Heart left ventricle (tissue), 16 donors: Measurements from ENCODE around the gene PADI1. TPM values are rescaled to one million over a fixed set of nuclear protein-coding genes. Genes with fewer than 3 reads are reported as not detected.

Experiments used
- ATAC-seq, 4 donors: fragments of 200-7000 bp; cut with Tn5 transposase; one replicate each; pipeline ENCODE4 v1.9.1; 2020 to 2022; ENCODE audit warnings: moderate library complexity in 4 of 4, mild to moderate bottlenecking in 3 of 4, moderate number of reproducible peaks in 1 of 4
- DNase-seq, 5 donors: peaks; one replicate each; pipeline ENCODE4 v3.0.0-alpha.2; 2020
- H3K27ac ChIP-seq, 12 donors: fragments of 200-600 bp; sonication (generic) in 4 of 12; one replicate each; pipeline versions ENCODE4 v1.5.0 to v1.8.0; 2016 to 2022; ENCODE audit warnings: mild to moderate bottlenecking in 2 of 12
- H3K27me3 ChIP-seq, 9 donors: fragments of 200-600 bp; sonication (generic) in 2 of 9; one replicate each; pipeline versions ENCODE4 v1.5.1 to v1.8.0; 2016 to 2022; ENCODE audit warnings: mild to moderate bottlenecking in 3 of 9
- H3K36me3 ChIP-seq, 9 donors: fragments of 200-600 bp; sonication (generic) in 2 of 9; one replicate each; pipeline versions ENCODE4 v1.5.0 to v1.8.0; 2018 to 2022; ENCODE audit warnings: mild to moderate bottlenecking in 2 of 9
- H3K4me1 ChIP-seq, 12 donors: fragments of 200-600 bp; sonication (generic) in 4 of 12; one replicate each; pipeline versions ENCODE4 v1.5.0 to v1.8.0; 2016 to 2022; ENCODE audit warnings: mild to moderate bottlenecking in 3 of 12
- H3K4me3 ChIP-seq, 12 donors: fragments of 200-600 bp; sonication (generic) in 4 of 12; one replicate each; pipeline versions ENCODE4 v1.5.0 to v1.8.0; 2017 to 2022; ENCODE audit warnings: mild to moderate bottlenecking in 9 of 12, moderate library complexity in 4 of 12
- H3K9me3 ChIP-seq, 12 donors: fragments of 200-600 bp; sonication (generic) in 4 of 12; one replicate each; pipeline versions ENCODE4 v1.5.0 to v1.8.0; 2016 to 2022; ENCODE audit warnings: mild to moderate bottlenecking in 1 of 12
- CTCF ChIP-seq, 12 donors: fragments of 200-600 bp; sonication (generic) in 4 of 12; IDR thresholded peaks; one replicate each; pipeline versions ENCODE4 v1.5.0 to v1.8.0; 2018 to 2022; ENCODE audit warnings: antibody characterized with exemption in 12 of 12, mild to moderate bottlenecking in 5 of 12
- POLR2A ChIP-seq, 2 donors: fragments of 450-650 bp; IDR thresholded peaks; one replicate each; pipeline ENCODE4 v1.6.1; 2017; ENCODE audit warnings: antibody characterized with exemption in 2 of 2, mild to moderate bottlenecking in 2 of 2, moderate library complexity in 2 of 2
- WGBS, 4 donors: extraction: QIAGEN DNeasy Blood & Tissue Kit in 2 of 4; methylation state at CpG; one replicate each; pipeline versions ENCODE4 v1.1.5 to v1.1.7; 2013 to 2018; 5-methylcytosine and 5-hydroxymethylcytosine counted together
- intact Hi-C, 10 donors: fragments of 100-400 bp; cut with DNase I; formaldehyde crosslinking; loops; one replicate each; pipeline versions ENCODE4 v1.11.1 to v1.14.2; 2022
- polyA plus RNA-seq, 2 donors: library from polyadenylated mRNA; stranded (reverse); fragments of 200-250 nt; gene quantifications; one replicate each; pipeline ENCODE4 v1.2.3, GENCODE V29; 2013
- total RNA-seq, 9 donors: library from RNA; depleted of rRNA in 2 of 9; stranded (reverse); fragments of >200 nt in 2 of 9; fragmentation: NEBNext Ultra II Directional in 3 of 9; extraction: Animal tissue kit (Norgen Biotek cat#: 25700) in 3 of 9; gene quantifications; one replicate each; pipeline versions ENCODE4 v1.1.0 to v1.2.4, GENCODE V29; 2016 to 2023
- donor health status: ischemic (EF 13 %, LVEDD 7.1; RV severe dilation, severe dysfunction).
- donor health status: healthy with polysubstance abuse.
- donor health status: DM: no; HTN: yes; CAD: no.
- donor health status: DM: no; HTN: no; CAD: no.
- donor health status: ischemic (EF 25% LVEDD 6.9; RV normal size, moderate dysfunction).
- donor health status: ischemic (EF 25% LVEDD 5.7; RV mildly dilated, moderate dysfunction).
- donor health status: healthy.
- donor health status: DM: yes; HTN: yes; CAD: no.
- donor health status: ischemic (EF 35%, LVEDD 5.7; RV mildly dilated, moderate dysfunction).
- donor health status: nonischemic (EF 11% LVEDD 7.7; RV severe dilation, severe dysfunction).
- donor health status: DM: yes; HTN: yes; CAD: no.
- donor health status: PGD.
- donor health status: ischemic (EF 29% LVEDD 5.4; RV normal size, mild dysfunction).
- donor health status: nonischemic (EF 23%, LVEDD 6.1; RV moderate dilation, normal function).

The PADI1 gene
- total and polyA plus RNA-seq, 11 donors = 0.04 TPM; not detected in 10

- H3K36me3 ChIP-seq = no peaks in the 10 kb centered on the region
- WGBS, 4 donors = 68 to 78% (median 73%) methylated on average over 5 to 7 of the region's 7 CpGs
- no peak overlapping the region for H3K27ac ChIP-seq
- H3K4me1 ChIP-seq = no peaks in the 10 kb centered on the region
- peaks cover 0 to 36% (median 10%) of the 10 kb centered on the region in 9 donors for H3K27me3 ChIP-seq
- TF ChIP-seq CTCF (IDR thresholded peaks at IDR 0.05) (no peak), POLR2A (IDR thresholded peaks at IDR 0.05) (no peak)
- H3K4me3 ChIP-seq = no peak overlapping the region
- ATAC-seq (no peak), DNase-seq (no peak)
- intact Hi-C loops = no loop called here
- no peaks in the 10 kb centered on the region for H3K9me3 ChIP-seq
These were observed 40.9 kb downstream of the PADI1 start for GRCh38 chr1:17245816-17246325.

- DNase-seq (no peak), ATAC-seq (no peak)
- H3K27ac ChIP-seq = no peak overlapping the region
- H3K36me3 ChIP-seq = no peaks in the 10 kb centered on the region
- TF ChIP-seq CTCF (IDR thresholded peaks at IDR 0.05) (no peak), POLR2A (IDR thresholded peaks at IDR 0.05) (no peak)
- H3K4me1 ChIP-seq = no peaks in the 10 kb centered on the region
- H3K9me3 ChIP-seq = no peaks in the 10 kb centered on the region
- intact Hi-C loops = no loop called here
- 74 to 86% (median 77%) methylated on average over 2 of the region's 2 CpGs for WGBS, 4 donors
- no peak overlapping the region for H3K4me3 ChIP-seq
- H3K27me3 ChIP-seq = peaks cover 0 to 42% (median 15%) of the 10 kb centered on the region in 9 donors
These were observed 42.0 kb downstream of the PADI1 start for GRCh38 chr1:17246971-17247370.

DNA sequence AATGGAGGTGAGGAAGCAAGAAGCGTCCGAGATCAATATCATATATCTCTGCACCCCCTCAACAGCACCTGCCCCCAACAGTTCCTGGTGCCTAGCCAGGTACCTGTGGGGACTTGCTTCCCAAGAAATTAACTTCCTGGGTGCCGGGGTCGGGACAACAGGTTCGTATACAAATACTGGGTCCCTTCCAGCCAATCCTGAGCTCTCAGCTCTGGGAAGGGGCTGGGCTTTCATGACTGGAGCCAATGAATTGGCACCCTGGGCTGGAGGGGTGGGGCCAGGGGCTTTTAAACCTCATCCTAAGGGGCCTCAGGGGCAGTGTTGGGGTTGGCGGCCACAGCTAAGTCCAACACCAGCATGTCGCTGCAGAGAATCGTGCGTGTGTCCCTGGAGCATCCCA is 43.9 kb downstream of the PADI1 start, which contains the start of gene PADI3:
Gene PADI3 (plus strand): TSS at position 318 of the 400 bp plus-strand sequence. CDS start 40 bp downstream, at position 358.
- H3K27me3 ChIP-seq = peaks cover 0 to 37% (median 11%) of the 10 kb centered on the region in 9 donors
- ATAC-seq (no peak), DNase-seq (no peak)
- H3K4me1 ChIP-seq = no peaks in the 10 kb centered on the region
- H3K9me3 ChIP-seq = no peaks in the 10 kb centered on the region
- TF ChIP-seq POLR2A (IDR thresholded peaks at IDR 0.05) (no peak), CTCF (IDR thresholded peaks at IDR 0.05) (no peak)
- H3K36me3 ChIP-seq = no peaks in the 10 kb centered on the region
- H3K4me3 ChIP-seq = no peak within 1 kb of the TSS
- 66 to 79% (median 73%) methylated on average over 9 of the region's 9 CpGs for WGBS, 4 donors
- intact Hi-C loops = no loop called here
- no peak within 1 kb of the TSS for H3K27ac ChIP-seq

DNA sequence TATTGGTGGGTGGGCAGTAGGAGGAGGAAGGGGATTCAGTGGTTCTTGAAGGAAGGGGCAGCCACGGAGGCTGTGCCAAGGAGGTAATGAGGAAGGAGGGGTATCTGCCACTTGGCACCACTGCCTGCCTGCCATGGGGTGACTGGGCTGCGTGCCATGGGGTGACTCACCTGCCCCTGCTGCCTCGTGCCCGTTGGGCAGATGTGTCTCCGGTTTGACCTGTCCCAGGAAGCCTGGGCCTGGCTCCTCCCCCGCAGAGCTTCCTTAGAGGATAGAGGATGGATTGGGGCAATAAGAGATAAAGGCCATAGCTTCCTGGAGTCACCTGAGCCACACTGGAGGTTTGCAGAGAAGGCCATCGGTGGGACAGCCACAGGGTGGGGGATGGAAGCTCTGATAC is 45.7 kb downstream of the PADI1 start:
- WGBS, 4 donors = 36 to 46% (median 42%) methylated on average over 7 of the region's 7 CpGs
- ATAC-seq (no peak), DNase-seq (no peak)
- no peaks in the 10 kb centered on the region for H3K9me3 ChIP-seq
- no peak overlapping the region for H3K27ac ChIP-seq
- H3K4me1 ChIP-seq = no peaks in the 10 kb centered on the region
- peaks cover 0 to 45% (median 12%) of the 10 kb centered on the region in 9 donors for H3K27me3 ChIP-seq
- intact Hi-C loops = no loop called here
- no peak overlapping the region for H3K4me3 ChIP-seq
- no peaks in the 10 kb centered on the region for H3K36me3 ChIP-seq
- no peak for TF ChIP-seq POLR2A (IDR thresholded peaks at IDR 0.05)
- no peak for TF ChIP-seq CTCF (IDR thresholded peaks at IDR 0.05)
